Lung microvascular endothelial cell (primary cell): ENCODE data around the gene EMILIN2. TPM values are rescaled to one million over a fixed set of nuclear protein-coding genes. Genes with fewer than 3 reads are reported as not detected.

Source experiments
- DNase-seq, 2 donors: peaks; one replicate each; pipeline versions ENCODE4 v3.0.0 to v3.0.0-alpha.2; 2010; ENCODE audit warnings: low read depth in 2 of 2
- total RNA-seq: library from RNA; depleted of rRNA; stranded (reverse); fragments of >200 nt; gene quantifications from 2 replicates; pipeline ENCODE4 v1.2.1, GENCODE V29; 2014

EMILIN2 gene
- total RNA-seq, 1 donor from 2014 or later: 4.8 TPM

- DNase-seq: no peak
Observed at GRCh38 chr18:2878656-2879330, 32.0 kb downstream of the EMILIN2 start.

- DNase-seq: no peak
Observed at GRCh38 chr18:2879889-2880288, 33.1 kb downstream of the EMILIN2 start.

- DNase-seq: no peak
Observed at GRCh38 chr18:2880473-2880872, 33.7 kb downstream of the EMILIN2 start.

- DNase-seq: no peak
Observed at GRCh38 chr18:2881088-2881839, 34.5 kb downstream of the EMILIN2 start.

- DNase-seq: no peak
Observed at GRCh38 chr18:2881840-2882195, 35.0 kb downstream of the EMILIN2 start.

DNA sequence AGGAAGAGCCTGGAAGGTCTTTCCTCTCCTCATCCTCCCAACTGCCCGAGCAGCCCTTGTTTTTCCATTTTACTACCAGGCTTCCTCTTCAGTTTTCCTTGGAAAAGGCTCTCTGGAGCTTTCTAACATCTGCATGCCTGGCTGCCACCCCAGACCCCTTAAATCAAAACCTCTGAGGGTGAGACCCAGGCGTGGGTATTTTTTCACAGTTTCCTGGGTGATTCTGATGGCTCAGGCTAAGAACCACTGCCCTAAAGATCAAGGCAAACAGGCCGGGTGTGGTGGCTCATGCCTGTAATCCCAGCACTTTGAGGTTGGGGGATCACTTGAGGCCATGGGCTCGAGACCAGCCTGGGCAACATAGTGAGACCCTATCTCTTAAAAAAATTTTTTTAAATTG lies 35.4 kb downstream of the EMILIN2 start:
- no peak for DNase-seq

DNA sequence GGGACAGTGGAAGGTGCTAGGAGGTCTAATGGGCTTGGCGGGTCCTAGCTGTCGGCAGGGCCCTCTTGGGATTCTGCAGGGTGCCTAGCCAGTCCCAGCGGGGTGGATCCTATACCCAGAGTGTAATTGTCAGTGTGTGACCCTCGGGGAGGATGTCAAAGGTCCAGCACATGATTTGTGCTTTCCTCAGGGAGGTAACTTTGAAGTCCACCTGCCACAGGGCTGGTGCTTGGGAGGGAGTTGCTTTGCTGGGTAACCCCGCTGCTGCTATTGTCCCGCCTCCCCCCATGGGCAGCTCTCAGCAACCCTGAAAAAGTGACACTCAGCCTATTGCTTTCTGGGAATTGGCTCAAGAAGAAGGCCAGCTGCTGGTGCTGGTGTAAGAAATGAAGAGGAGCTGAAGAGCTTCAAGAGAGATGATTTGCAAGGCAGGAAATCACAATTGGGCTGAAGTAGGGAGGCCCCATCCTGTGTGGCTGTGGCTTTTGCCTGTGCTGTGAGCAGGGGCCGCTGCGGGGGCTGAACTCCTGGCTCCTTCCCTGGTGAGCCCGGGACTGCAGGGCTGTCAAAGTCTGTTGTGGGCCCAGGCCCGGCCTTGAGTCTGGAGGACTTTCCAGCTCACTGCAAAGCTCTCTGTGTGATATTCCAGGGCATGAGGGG lies 36.4 kb downstream of the EMILIN2 start:
- no peak for DNase-seq

- no peak for DNase-seq
Observed at GRCh38 chr18:2884706-2885285, 38.0 kb downstream of the EMILIN2 start.

DNA sequence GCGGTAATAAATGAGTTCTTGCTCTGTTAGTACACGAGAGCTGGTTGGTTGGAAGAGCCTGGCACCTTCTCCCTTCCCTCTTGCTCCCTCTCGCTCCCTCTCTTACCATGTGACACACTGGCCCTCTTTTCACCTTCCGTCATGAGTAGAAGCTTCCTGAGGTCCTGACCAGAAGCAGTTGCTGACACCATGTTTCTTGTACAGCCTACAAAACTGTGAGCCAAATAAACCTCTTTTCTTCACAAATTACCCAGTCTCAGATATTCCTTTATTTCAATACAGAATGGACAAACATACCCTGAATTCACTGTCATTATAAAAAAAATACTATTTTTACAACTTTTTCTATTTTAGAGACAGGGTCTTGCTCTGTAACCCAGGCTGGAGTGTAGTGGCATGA lies 40.7 kb downstream of the EMILIN2 start:
- DNase-seq: no peak

DNA sequence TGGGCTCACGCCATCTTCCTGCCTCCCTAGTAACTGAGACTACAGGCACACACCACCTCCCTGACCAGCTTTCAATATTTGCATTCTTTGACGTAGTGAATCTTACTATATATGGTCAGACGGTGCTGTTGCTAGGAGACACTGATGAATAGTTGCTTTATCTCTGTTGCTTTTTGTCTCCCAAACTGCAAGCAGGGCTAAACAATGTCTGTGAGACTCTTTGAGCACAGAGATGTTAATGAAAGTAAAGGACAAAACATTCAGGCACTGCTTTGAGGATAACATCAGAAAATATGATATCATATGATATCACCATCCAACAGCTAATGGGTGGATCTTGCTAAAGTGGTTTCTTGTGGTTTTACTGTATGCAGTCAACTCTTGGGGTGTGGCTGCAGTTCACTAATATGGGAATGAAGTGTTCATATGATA lies 43.0 kb downstream of the EMILIN2 start:
- DNase-seq: no peak

DNA sequence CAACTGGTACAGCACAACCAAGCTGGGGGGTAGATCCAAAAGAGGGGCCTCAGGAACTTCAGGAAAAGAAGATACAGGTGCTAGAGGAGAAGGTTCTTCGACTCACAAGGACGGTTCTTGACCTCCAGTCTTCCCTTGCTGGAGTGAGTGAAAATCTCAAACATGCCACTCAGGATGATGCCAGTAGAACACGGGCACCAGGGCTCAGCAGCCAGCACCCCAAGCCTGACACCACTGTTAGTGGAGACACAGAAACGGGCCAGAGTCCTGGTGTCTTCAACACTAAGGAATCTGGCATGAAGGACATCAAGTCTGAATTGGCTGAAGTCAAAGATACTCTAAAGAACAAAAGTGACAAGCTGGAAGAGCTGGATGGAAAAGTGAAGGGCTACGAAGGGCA lies 43.8 kb downstream of the EMILIN2 start:
- no peak for DNase-seq

DNA sequence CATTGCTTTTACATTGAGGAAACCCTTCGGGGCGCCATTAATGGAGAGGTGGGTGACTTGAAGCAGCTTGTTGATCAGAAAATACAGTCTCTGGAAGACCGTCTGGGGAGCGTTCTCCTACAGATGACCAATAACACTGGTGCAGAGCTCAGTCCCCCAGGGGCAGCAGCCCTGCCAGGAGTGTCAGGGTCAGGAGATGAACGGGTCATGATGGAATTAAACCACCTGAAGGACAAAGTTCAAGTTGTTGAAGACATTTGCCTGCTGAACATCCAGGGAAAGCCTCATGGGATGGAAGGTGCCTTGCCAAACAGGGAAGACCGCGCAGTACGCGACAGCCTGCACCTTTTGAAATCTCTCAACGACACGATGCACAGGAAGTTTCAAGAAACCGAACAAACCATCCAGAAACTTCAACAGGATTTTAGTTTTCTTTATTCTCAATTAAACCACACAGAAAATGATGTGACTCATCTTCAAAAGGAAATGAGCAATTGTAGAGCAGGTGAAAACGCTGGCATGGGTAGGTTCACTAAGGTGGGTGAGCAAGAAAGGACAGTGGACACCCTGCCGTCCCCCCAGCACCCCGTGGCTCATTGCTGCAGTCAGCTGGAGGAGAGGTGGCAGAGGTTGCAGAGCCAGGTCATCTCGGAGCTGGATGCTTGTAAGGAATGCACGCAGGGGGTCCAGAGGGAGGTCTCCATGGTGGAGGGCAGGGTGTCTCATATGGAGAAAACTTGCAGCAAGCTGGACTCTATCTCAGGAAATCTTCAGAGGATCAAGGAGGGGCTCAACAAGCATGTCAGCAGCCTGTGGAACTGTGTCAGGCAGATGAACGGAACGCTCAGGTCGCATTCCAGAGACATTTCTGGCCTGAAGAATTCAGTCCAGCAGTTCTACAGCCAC lies 45.0 kb downstream of the EMILIN2 start:
- no peak for DNase-seq

GRCh38 chr18:2893056-2893455 lies 46.2 kb downstream of the EMILIN2 start:
- no peak for DNase-seq

- DNase-seq: no peak
Observed at GRCh38 chr18:2893676-2894075, 46.9 kb downstream of the EMILIN2 start.

DNA sequence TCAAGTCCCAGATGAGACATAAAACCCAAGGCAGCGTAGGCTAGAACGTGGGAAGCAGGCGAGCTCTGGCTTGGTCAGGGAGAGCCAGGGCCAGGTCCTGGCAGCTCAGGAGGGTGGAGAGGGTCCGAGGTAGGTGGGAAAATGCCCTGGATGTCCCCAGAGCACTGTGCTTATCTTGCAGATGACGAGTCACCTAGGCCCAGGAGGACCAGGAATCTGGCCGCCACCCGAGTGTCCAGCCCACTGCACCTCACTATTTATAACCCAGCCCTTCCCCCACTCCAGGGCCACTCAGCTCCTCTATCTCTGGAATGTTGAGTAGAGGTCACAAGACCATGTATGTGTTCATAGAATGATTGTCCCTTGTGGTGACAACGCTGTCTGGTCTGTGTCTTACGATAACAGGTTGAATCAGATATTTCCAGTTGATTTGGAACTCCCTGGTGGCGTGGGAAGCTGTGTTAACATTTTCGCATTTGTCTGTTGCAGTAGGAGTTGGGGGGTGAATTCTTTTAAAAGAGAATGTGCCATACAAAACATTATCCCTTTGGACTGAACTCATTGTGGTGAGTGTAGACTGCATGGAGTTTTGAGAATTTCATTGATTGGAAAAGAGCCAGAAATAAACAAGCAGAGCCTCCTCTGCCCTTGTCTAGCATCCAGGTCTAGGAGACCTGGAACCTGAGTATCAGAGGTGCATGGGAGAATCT lies 47.5 kb downstream of the EMILIN2 start:
- no peak for DNase-seq

DNA sequence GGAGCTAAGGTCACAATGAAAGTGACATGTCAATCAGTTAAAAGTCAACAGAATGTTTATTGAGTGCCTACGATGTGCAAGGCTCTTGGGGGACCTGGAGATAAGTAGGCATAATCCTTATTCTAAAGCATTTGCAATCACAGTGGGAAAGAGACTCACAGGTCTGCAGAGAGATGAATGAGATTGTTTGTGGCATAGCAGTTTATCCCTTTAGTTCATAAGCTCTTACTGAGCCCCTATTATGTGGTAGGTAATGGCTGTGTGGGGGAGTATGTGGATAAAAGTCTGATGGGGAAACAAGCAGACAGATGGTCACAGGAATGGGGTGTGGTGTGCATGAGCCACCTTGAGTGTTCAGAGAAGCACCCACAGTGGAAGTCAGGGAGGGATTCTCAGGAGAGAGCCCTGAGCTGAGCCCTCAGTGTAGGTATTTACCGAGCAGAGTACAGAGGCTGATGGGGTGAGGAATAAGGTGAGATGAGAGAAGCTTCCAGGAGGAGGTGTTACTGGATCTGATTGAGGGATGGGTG lies 48.1 kb downstream of the EMILIN2 start:
- no peak for DNase-seq

GRCh38 chr18:2895391-2895790 lies 48.6 kb downstream of the EMILIN2 start:
- DNase-seq: no peak

- DNase-seq: no peak
Observed at GRCh38 chr18:2896990-2897389, 50.2 kb downstream of the EMILIN2 start.

- no peak for DNase-seq
Observed at GRCh38 chr18:2897448-2898185, 50.8 kb downstream of the EMILIN2 start.

GRCh38 chr18:2898186-2898640 lies 51.4 kb downstream of the EMILIN2 start:
- DNase-seq: no peak
